Stimulated activated CD8-positive, alpha-beta memory T cell treated with anti-CD3 and anti-CD28 coated beads, Interleukin-4, amount 100 ng/mL, for 1 hour (primary cell): ENCODE results near the gene MYRF.
A peak's percentile ranks its signal among the peaks of the same experiment; 100 is the strongest.

Experiments used
- DNase-seq, 2 donors: peaks; one replicate each; pipeline ENCODE4 v3.0.0-alpha.2; 2020; ENCODE audit warnings: low read depth in 2 of 2, low spot score in 1 of 2

MYRF gene

DNA sequence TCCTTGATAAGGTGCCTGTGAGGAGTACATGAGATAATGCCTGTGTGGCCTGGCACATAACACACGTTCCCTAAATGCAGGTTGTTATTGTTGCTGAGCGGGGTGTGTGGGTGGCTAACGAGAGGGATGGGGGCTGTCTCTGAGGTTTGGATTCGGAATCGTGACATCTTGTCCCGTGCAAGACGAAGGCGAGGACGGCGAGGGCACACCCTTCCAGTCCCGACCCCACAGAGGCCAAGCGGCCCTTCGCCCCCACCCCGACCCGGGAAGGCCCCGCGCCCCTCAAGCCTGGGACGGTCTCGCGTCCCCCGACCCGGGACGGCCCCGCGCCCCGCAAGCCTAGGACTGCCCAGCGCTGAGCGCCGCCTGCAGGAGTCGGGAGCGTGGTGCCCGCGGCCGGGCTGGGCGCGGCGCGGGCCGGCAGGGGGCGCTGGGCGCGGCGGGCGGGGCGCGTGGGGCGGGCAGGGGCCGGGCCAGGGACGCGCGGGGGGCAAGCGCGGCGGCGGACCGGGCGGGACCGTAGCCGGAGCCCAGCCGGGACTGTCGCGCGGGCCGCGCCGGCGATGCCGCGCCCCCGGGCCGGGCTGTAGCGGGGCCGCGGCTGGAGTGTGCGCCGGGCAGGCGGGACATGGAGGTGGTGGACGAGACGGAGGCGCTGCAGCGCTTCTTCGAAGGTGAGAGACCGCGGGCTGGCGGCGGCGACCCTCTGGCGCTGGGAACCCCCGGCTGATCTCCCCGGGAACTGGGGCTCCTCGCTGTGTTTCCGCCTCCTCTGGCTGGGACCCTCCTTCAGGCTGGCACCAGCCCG lies at the start of gene MYRF:
MYRF (plus strand) TSS at position 520 of the 808 bp plus-strand sequence; CDS start at position 629, 109 bp downstream.
- DNase-seq: peak in 1 of 2 donors; percentile 25

DNA sequence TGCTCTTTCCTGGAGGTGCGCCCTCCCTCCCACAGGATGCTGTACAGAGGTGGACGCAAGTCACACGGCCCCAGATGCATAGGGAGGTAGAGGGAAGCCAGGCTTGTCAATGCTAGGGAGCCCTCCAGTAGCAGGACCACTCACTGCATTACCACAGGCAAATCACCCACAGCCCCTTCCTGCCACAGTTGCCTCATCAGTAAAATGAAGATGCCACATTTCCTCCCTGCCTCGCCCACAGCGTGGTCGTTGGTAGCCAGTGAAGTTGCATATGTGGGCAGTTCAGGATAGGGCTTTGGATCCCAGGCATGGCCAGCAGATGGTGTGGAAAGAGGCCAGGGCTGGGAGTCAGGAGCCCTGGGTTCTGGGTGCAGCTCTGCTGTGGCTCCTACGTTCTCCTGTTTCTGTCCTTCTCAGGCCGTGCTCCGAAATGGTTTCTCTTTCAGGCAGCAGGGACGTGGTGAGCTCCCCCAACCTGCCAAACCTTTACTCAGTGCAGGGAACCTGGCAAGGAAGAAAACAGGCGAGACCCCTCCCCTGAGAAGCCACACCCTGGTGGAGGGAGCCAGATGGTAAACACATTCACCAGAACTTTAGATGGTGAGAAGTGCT lies 49.6 kb upstream of the MYRF start:
- DNase-seq: no peak

DNA sequence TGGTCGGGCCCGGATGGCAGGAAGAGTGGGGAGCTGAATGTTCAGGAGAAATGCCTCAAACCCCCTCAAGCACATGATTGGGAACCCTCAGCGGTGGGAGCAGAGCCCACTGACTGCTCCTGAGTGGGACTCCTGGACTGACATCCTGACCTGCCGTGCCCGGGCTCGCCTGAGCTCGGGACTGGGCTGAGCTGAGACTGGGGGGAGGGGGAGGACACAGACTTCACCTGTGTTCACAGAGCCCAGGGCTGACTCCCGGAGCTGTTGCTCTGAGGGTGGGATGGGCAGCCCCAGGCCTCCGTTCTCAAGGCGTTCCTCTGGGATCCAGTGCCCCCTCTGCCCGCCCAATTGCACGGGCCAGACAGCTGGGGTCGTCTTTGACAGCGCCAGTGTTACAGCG lies 47.6 kb upstream of the MYRF start:
- no peak for DNase-seq

DNA sequence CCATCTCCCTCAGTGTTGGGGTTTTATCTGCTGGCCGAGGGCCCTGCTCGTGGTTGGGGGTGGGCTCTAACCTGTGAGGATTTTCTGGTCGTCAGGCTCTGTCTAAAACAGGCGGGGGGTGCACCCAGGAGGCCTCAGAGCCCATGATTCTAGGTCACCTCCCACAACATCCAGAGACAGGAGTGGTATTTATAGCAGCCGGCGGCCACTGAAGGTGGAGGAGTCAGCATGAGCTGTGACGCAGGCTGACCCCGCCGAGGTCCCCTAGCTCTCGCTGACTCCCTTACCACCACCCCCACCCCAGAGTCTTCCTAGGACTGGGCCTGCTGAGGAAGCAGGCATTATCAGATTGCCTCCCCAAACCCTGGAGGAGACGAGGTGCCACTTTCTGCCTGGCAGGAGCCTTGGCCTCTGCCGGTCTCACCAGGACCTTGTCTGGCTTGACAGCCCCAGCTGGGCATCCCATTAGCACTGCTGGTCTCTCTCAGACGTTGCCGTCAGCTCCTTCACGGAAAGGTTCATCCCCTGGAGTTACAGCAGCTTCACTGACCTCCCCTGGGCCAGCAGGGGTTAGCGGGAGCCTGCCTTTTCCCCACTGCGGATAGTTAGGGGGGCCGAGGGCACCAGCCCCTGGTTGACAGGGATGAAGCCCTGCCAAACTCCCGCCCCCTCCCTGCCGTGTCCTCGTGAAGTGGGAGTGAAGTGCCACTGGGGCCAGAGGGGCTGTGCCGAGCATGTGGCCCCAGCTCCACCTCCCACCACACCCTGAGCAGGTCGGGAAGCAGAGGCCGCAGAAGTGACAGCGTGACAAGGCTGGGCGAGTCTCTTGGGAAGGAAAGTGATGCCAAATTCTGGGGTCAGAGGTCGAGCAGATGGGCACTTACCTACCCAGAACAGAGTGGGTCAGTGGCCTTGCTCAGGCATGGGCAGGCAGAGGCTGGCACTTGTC lies 45.7 kb upstream of the MYRF start:
- DNase-seq: no peak

DNA sequence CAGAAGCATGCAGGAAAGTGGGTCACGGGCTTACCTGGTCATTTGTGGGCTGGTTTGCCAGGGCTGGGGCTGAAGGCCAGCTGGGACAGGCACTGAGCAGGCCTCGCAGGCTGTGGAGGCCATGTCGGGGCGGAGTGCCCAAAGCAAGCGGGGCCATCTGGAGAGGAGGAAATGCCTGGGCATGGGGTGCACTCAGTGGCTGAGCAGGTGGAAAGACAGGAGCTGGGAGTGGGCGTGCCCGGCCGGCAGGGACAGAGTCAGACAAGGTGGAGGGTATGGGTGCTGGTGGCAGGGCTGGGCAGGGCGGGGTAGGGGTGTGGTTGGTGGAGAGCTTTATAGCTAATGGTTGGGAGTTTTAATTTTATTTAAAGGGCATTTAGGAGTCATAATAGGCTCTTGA lies 44.9 kb upstream of the MYRF start:
- DNase-seq: no peak

DNA sequence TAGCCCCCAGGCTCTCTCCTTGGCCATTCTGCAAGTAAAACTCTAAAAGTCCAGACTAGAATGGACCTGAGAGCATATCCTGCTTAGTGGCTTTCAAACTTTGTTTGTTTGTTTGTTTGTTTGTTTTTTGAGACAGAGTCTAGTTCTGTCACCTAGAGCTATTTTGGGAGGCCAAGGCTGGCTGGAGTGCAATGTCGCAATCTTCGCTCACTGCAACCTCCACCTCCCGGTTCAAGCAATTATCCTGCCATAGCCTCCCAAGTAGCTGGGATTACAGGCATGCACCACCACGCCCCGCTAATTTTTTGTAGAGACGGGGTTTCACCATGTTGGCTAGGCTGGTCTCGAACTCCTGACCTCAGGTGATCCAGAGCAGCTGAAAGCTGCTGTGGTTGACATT lies 43.3 kb upstream of the MYRF start:
- no peak for DNase-seq

DNA sequence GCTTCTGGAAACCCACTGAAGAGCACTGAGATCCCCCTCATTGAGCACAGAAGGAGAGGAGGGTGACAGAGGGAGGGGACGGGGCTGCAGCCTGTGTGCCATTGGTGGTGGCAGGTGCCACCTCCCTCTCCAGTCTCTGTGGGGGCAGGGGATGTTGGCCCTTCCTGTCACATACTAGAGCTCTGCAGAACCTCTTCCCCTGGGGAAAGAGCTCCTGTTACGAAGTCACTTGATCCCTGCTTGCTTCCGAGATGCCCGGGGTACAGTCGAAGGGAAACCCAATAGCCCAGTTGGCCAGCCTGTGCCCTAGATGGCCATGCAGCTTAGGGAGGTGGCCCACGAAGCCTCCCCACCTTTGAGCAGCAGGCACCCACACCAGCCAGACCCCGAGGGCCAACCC lies 42.9 kb upstream of the MYRF start:
- no peak for DNase-seq

DNA sequence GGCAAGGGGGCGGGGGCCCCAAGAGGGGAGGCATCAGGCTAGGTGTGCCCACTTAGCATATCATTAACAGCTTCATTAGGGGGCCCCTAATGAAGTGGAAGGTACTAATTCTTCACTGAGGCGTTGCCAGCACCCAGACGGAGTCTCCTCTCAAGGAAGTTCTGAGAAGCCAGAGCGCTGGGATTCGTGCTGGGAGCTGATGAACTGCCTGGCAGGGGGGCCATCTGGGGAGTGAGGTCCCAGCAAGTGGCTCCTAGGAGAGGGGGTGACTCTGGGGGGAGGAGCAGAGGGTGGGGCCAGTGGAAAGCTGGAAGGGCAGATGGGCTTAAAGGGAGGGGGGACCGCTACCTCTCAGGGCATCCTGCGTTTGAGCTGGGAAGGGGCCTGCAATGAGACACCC lies 42.4 kb upstream of the MYRF start:
- no peak for DNase-seq

DNA sequence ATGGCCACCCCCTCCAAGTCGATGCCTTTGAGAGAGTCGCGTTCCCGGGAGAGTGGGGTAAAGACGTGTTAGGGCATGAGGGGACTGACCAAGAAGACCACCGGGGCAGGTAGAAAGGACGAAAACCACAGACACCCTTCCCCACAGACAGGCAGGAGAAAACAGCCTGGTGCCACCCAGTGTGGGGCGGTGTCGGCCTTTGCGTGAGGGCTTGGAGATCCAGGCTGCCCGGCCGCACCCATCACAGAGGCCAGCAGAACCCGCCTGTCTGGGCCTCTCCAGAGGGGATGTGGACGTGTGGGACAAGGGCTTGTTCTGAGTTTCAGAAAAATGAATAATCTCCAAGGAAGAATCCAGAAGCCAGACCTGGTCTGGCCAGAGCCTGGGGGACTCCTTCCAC lies 41.4 kb upstream of the MYRF start:
- DNase-seq: no peak

DNA sequence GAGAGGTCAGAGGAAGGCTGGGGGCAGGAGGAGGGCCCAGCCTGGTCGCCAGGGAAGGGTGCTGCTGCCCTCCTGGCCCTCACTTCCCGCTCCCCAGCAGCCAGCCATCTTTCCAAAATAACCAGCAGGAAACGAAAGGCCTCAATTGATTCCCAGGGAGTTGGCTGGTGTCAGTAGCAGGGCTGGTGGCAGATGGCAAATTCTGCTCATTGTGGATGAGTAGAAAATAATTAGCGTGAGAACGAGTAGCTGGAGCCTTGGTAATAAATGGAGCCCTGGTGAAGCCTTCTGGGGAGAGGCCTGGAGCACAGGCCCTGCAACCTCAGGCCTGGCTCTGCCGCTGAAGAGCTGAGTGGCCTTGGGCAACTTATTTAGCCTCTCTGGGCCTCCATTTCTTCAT lies 40.9 kb upstream of the MYRF start:
- DNase-seq: no peak

DNA sequence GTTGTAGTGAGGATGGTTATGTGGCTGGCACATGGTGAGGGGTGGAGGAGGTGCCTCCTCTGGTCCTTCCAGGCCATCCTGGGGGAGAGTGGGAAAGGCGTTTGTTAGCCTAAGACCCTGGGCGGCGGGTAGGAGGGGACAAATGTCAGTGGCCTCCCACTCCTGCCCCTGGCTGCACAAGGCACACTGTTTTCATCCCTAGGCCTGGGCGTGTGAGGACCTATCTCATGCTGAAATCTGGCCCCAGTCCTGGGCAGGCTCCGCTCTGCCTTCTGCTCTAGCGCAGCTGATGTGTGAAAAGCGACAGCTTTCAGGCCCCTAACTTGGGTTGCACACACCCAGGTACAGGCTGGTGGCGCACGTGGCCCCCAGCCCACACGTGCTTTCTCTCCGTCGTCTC lies 40.1 kb upstream of the MYRF start:
- no peak for DNase-seq

DNA sequence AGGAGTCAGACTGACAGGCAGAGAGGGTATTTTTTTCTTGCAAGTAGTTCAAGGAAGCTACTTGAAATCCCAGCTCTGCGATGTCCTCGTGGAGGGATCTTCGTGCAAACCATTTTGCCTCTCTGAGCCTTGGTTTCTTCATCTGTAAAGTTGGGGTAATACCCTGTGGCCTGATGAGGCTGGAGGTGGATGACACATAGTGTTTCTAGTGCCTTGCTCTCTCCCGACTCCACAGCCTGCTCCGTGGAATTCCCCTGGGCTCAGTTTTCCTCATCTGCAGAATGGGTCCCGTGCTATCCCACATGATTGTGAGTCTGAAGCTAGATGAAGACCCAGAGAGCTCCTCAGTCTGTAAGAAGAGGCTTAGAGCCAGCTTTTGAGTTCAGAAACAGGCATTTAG lies 39.6 kb upstream of the MYRF start:
- no peak for DNase-seq

DNA sequence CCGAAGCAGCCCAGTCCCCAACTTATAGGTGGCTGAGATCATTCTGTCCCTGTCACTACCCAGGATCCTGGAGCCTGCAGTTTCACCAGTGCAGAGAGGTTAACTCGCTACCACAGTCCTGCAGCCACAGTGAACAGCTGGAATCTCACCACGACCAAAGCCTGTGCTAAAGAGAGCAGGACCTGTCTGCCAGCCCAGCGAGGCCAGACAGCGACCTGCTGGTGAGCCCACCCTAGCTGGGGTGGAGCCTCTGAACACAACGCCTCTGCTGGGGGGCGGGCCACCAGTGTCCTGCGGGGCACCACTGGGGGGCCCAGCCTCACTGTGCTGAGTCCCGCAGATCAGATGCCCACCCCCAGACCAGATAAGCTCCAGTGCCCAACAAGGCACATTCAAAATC lies 39.0 kb upstream of the MYRF start:
- DNase-seq: no peak

DNA sequence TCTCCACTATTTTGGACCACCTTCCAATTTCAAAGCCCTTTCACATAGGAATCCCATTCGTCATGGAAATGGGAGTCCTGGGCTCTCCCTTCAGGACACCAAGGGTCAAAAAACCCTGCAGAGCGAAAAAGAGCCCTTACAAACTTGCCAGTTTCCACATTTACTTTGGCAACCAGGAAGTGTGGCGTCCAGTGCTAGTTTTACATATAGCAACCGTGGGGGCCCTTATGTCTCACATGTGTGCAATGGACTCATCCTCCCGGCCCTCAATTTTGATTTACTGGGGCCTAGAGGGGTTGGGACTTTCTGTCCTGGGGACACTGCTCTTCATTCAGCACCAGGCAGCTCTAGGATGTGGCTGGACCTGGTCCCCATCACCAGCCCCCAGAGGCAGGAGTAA lies 38.5 kb upstream of the MYRF start:
- no peak for DNase-seq

DNA sequence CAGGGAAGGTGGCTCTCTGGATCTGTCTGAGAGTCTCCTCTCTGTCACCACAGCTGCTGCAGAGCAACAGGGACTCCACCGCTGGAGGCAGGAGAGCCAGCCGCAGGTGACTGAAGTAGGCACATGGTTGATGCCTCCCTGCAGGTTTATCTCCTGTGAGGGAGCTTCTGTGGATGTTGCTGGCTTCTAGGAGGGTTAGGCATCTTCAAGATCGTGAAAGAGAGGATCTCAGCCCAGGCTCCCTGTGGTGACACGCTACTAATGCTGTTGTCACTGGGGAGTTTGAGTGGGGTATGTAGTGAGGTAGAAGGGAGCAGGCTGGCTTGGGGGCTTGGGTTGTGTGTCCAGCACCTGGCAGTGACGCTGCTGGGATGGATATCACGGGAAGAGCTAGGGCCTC lies 38.1 kb upstream of the MYRF start:
- no peak for DNase-seq

DNA sequence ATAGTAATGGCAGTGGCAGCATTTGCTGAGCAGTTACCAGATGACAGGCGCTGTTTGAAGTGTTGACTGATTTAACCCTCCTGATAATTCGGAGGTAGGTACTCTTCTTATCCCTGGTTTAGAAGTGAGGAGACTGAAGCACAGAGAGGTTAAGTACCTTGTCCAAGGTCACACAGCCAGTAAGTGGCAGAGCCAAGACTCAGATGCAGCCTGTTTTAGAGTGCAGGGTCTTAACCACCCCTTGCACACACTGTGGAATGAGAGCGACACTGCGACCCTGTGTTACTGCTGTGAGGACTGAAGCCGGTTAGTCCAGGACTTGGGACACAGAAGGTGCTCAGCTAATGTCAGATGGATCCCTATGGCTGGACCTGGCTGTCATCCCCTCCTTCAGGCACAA lies 37.5 kb upstream of the MYRF start:
- no peak for DNase-seq

DNA sequence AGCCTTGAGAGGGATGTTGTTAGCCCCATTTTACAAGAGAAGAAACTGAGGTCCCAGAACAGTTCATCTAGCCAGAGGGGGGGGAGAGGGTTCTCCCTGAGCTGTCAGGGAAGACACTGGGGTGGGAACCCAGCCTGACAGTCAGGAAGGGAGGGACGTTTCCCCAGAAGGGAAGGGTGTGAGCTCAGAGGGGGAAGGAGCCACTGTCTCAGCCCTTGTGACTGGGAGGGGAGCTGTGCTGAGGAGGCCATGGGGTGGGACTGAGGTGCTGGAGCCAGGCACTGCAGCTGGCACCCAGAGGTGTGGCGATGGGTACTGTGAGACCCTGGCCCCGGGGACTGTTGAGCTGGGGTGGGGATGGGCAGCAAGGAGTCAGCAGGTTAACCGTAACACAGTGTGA lies 36.6 kb upstream of the MYRF start:
- no peak for DNase-seq

DNA sequence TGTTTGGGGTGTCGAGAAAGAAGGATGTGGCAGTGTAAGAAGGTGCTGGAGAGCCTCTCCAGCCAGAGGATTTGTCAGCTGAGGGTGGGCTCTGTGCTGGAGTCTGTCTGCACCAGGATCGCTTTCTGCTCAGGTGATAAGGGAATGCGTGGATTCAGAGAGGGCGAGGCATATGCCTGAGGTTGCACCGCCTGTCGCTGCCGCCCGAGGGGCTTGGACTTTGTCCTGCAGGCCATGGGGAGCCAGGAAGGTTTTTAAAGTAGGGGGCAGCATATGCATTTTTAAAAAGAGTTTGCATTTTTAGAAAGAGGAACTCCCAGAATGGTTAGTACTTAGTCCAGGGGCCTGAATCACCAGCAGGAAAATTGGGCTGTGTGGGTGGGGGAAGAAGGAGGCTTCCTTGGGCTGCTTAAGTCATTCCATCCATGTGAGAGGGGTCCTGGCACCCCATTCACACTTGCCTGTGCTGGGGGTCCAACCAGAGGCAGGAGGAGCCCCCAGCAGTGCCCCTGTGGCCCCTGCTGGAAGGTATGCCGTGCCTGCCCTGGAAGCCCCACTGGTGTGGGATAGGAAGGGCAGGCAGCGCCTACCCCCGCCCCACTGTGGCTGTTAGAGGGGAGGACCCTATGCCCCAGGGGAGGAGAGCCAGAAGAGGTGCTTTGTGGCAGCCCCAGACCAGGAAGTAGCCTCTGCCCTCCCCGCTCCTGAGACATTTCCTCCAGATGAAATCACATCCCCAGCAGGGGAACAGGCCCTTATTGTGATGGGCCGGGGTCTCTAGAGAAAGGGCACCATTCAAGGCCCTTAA lies 35.8 kb upstream of the MYRF start:
- no peak for DNase-seq

DNA sequence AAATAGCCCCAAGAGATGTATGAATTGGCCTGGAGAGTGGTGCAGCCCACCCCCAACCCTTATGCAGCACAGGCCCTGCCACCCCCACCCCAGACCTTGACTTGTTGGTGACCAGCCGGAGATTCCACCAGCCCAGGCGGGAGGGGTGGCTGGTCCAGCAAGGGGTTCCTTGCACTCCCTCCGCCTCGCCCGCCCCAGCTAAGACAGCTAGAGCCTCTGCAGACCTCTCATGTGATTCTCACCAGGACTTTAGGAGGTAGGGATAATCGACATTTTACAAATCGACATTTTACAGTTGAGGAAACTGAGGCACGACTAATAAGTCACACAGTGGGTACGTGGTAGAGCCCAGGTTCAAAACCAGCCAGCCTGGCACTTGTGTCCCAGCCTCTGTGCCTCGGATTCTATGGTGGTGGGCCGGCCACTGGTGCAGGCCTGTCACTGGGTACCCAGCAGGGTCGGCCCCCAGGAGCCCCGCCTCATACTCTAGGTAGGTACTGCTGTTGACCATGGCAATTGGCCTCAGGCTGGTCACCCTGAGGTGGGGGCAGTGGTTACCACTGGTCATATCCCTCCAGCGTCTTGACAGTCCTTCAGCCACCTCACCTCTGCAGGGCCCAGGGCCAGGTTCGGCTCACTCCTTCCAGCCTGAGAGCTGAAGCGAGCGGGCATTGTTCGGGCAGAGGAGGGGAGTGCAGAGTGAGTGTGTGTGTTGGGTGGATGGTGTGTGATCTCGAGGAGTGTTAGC lies 35.0 kb upstream of the MYRF start:
- DNase-seq: no peak

DNA sequence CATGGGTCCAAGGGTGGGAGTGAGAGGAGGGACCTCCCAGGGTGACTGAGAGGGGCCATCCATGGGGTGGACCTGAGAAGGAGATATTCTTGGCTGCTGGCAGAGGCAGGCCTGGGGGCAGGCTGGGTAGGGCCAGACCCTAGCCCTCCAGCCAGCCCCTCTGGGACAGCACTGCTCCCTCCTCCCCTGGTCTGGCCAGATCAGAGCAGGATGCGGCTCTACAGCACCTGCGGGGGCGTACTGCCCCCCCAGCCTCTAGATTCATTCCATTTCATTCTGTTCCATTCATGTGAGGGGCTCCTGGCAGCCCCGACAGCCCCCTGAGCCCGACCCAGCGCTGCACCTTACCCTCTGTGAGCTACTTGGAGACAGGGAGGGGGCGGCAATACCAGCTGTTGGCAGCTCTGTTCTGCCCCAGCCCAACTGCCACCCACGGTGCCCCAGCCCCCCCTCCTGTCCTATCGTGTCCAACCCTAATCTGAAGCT lies 34.3 kb upstream of the MYRF start:
- no peak for DNase-seq
